Globus pallidus (tissue), 1 donor: ENCODE data around the gene NKAIN2.
"Not testable (repeated sequence)": the region's sequence is repeated elsewhere in the genome, so short reads cannot be mapped to it uniquely, and the experiment has no call there.

Source experiments
- DNase-seq: peaks from one replicate; pipeline ENCODE4 v3.0.0-alpha.2; 2015; ENCODE audit warnings: low spot score

NKAIN2 gene

DNA sequence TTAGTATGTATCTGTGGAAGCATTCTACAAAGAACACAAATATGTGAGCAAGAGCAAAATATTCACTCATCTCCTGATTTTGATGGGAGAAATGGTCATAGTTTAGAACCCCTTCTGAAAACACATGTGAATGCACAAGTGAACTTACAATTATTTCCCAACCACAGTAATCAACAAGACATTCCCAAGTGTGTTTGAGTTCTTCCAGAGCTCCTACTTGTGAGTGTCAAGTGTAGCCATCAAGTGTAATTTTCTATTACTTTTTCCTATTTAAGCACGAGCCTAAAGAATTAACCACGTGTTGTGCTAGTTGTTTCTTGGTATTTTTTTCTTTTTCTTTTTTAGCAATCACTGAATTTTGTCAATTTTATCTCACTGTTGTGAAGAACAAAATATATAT, 402.3 kb downstream of the NKAIN2 start:
- DNase-seq = no peak

DNA sequence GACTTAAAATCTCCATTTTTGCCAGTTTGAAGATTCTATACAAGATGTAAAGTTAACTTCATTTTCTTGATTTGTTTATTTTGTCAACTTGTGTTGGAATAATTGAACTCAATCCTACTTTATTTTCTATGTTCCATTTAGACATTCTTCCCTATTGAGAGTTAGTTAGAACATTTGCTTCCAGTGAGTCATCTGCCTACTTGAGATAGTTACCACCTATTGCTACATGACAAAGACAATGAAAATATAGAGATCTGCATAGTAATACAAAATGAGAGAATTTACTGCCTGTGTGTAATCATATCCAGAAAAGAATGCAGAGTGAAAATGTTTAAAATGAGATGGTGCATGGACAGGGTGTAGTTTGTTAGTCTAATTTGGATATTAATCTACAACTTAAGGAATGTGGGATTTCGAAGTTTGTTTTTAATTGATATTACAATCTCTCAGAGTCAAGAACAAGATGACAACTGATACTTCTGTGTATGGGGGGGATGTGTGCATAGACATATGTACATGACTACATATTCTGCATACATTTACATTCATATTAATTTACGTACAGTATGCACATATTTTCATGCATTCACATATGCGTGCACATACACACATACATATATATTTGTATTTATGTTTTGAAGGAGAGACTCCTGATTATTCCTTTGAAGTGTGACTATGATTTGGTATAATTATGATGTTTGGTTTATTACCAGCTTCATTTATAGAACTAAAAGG, 420.1 kb downstream of the NKAIN2 start:
- no peak for DNase-seq

DNA sequence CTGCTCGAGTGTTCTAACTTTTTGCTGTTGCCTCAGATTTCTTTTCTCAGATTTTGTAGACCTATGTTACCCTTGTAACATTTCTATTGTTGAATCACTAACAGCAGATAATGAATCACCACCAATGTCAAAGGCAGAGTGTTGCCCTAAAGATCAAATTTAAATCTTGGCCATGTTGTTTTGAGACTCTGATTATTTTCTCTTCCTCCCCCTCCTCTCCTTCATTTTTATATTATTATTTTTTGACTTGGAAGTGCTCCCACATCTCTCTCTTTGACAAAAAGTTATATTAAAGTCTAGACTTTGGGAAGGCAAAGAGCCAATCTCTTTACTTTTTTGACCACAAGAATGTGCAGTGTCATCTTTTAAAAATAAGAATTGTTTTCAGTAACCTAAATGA, 422.7 kb downstream of the NKAIN2 start:
- DNase-seq = no peak

DNA sequence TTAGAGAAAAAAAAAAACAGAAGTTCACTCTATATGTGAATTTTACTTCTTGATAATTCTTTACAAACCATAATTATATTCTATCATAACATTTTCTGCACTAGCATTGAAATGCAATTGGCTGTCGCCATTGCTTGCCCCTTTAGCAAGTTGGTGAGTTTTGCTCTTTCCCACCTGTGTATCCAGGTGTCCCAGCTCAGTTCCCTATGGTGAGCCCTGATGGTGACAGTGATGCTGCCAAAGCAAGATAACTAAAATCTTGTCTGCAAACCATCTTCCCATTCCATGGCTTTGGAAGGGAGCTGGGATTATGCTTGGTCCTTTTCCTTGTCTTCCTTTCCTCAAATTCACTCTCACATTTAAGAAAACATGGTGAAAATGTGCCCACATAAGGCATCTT, 429.6 kb downstream of the NKAIN2 start:
- DNase-seq = no peak

DNA sequence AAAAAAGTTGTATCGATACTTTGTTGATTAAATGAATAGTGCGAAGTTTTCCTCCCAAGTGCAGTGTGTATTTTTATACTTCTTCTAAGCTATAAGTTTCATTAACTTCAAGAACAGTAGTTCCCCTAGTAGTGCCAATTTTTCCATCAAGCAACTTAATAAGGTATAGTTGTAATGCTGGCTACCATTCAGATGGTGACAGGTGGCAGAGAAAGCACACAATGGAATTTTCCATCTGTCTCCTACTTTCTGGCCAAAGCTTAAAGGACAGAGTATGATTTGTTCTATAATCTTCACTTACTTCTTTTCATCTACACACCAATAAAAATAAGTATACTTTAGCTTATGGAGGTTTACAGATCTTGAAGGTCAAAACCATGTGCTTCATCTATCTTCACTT, 431.1 kb downstream of the NKAIN2 start:
- DNase-seq = no peak

DNA sequence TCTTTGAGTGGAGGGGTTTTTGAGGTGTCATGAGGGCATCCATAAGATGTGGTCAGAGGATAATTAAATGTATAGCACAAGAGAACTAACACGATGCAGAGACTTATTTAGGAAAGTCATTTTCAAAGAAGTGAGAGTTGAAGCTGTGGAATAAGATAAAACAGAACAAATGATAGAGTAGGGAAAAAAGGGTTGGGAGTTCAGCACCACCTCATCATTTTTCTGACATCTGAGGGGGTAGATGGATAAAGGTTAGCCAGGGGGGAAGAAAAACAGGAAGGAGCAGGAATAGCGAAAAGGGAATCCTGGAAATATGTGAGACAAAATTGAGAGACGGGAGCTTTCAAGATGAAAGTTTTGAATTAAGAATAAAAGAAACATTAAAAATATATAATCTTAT, 434.2 kb downstream of the NKAIN2 start:
- DNase-seq = no peak

DNA sequence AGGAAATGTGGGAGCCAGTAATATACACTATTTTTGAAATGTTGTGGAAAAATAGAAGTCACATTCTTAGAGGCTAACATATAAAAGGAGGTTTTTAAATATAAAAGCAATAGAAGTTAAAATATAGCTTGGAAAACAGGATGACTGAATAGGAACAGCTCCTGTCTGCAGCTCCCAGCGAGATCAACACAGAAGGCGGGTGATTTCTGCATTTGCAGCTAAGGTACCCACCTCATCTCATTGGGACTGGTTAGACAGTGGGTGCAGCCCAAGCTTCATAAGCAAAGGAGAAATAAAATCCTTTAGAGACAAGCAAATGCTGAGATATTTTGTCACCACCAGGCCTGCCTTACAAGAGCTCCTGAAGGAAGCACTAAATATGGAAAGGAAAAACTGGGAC, 434.7 kb downstream of the NKAIN2 start:
- not testable (repeated sequence) for DNase-seq

DNA sequence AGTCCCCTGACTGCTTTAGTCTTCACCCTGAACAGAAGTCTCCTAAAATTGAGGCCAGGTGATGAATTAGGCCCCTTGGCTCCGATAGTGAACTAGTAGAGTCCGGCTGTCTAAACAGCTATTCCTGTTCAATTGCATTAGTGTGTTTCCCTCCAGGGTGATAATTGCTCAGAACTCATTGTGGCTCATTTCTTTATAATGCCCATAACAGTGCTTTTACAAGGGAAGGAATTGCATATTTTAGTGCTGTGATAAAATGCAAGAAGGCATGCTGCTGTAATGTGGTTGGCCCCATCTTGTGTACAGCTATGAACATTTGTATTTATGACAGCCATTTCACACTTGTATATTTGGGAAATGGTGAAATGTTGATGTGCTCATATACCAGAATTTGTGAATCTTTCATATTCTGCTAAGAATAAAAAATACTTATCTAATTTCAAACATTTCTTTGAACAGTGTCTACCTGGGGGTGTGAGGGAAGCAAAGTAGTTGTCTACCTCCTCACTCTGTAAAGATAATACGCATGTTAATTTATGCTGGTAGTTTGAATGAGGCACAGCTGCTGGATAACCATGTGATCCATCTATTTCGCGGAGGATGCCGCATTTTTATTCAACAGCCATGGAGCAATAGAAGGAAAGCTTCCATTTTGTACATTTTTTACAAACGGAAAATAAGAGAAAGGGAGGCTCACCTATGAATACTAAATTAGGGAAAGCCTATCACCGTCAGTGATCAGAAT, 451.4 kb downstream of the NKAIN2 start:
- DNase-seq = no peak

DNA sequence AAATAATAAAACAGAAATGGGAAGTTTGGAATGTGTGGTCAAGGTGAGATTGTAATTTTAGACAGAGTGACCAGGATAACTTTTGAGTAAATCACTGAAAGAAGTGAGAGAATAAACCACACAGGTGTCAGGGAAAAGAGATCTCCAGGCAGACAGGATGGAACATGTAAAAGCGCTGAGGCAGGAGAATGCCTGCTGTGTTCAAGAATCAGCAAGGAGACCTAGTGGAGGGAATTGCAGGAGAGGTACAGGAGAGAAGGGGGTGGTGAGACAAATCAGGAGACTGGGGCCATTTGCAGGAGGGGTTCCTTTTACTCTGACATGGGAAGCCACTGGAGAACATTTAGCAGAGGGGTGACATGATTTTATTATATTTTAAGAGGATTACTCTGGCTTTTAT, 456.7 kb downstream of the NKAIN2 start:
- DNase-seq = no peak

DNA sequence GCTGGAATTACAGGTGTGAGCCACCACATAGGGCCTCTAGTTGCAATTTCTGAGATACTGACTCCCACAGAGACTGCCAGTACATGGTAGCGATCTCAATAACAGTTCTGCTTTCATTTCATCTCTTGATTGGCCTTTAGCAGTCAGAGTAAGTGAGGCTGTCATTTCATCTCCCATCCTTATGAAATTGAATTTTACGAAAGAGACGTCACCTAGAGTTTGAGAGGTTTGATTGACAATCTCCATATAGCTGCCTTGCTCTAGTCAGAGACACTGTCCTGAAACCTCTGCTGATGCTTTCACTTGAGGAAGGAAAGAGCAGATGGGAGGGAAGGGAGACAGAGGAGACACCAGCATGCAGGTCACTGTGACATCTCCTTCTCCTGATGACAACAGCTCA, 466.1 kb downstream of the NKAIN2 start:
- no peak for DNase-seq

DNA sequence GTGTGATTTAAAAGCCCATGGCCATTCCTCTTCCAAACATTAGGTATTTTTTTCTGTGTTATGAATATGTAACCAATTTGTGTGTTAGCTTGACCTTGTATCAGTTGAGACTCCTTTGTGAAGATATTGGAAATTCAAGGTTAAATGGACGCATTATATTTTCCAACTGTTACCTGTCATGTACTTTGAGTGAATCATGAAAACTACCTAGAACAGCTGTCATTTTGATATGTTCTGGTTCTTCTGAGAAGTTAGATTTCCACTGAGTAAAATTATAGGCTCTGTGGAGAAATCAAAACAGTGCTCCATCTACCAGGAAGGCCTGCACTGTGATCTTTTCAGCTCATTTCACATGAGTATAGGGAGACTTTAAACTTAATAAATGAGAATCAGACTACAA, 470.0 kb downstream of the NKAIN2 start:
- no peak for DNase-seq

DNA sequence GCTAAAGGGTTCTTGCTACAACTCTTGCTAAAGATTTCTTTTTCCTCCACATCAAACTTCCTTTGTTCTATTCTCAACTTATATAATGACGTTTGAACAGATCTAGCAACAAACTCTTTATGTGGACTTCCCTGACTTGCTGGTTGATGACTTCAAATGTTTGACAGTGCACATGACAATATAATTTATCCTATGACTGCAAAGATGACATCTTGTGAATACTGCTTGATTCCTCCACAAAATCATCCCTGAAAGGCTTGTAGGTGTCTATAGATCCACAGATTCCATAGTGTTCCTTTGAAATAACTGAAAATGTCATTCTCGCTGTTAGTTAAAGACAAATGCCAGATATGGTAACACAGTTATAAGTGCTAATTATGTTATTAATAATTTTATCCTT, 478.9 kb downstream of the NKAIN2 start:
- no peak for DNase-seq

DNA sequence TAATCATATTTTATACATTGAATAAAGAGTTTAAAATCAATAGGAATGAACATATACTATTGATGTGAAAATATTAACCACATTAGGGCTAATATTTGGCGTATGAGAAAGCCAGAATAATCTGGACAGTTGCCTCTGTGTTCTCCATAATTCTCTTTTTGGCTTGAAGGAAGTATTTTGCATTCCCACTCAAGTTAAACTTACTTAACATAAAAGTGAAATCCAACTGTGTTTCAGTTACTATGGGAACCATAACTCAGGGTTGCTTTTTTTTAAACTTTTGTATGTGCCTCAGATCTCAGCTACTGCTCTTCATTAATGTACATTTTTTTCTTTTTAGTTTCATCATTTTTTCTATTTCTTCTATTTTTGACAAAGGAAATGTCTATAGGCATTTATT, 479.8 kb downstream of the NKAIN2 start:
- no peak for DNase-seq

DNA sequence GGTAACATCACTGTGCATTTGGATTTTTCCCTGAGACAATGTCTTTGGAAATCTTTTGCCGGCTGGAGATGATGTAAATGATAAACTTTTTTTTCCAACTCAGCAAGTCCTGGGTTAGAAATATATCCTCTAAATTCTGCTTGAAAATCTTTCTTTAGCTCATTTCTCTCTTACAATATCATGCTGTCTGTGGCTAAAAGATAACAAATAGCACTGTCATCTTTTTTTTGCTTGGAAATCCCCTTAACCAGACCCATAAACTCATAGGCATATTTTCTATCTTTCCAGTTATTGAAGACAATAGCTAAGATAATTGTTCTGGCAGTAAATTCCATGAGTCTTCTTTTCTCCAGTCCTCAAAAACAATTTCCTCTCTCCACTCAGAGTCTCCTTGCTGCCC, 481.5 kb downstream of the NKAIN2 start:
- DNase-seq = no peak

DNA sequence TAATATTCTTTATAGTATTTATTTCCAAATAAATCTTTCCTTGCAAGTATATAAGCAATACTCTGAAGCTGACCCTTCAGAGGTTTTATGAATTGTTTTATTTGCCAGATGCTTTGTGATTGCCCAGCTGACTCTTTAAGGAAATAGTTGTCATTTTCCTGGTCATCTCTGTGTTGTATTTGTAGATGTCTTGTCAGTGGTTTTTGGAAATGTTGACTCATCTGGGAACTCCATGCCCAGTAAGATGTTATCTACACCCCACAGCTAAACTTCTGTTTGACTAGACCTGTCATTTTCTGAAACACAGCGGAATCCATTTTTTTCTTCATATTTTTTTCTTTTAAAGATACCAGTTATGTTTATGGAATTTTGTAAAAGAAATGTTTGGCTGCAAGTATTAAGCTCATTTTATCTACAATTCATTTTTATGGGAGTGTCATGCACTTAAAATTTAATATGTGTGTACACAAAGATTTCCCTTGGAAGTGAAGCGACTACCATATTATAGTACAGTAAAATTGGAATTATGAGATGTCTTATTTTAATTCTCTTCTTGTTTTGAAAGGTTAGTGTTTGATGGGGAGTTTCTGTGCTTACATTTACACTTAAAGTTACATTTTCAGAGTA, 491.0 kb downstream of the NKAIN2 start:
- no peak for DNase-seq

DNA sequence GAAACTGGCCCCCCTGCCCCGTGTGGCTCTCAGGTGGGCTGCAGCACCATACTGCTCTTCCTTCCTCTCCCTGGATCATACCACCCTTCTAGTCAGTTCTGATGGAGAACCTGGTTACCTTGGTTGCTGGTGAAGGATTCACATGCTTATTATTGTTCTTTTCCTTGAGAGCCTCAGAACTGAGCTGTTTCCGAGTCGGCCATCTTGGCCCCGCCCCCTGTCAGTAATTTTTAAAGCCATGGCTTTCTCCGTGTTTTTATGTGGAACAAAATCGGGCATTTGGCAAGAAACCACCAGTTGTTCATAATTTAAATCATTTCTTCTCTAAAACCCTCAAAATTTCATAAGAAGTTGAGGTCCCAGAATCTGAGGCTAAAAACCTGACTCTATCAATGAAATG, 493.8 kb downstream of the NKAIN2 start:
- no peak for DNase-seq

DNA sequence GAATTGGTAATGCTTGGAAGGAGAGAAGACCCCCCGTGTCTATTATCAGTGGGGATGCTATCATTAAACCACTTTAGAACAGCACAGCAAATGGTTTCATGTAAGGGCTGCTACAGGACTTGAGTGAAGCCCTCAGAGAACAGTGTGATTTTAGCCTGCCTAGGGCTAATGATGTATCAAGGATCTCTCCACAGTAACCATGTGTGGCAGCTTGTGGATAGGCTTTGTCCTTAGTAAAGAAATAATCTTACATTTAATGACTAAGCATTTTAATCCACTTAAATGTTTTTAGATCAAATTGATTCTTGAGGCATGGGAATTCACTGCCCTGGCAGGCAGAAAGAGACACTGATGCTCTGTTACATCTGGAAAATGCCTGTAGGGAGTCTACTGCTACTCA, 495.1 kb downstream of the NKAIN2 start:
- DNase-seq = no peak

DNA sequence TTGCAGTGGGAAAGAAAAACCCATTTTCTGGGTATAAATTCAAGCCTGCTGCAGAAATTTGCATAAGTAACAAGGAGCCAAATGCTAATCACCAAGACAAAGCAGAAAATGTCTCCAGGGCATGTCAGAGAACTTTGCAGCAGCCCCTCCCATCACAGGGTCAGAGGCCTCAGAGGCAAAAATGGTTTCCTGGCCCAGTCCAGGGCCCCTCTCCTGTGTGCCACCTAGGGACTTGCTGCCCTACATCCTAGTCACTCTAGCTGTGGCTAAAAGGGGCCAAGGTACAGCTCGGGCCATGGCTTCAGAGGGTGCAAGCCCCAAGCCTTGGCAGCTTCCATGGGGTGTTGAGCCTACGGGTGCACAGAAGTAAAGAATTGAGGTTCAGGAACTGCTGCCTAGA, 497.2 kb downstream of the NKAIN2 start:
- not testable (repeated sequence) for DNase-seq

DNA sequence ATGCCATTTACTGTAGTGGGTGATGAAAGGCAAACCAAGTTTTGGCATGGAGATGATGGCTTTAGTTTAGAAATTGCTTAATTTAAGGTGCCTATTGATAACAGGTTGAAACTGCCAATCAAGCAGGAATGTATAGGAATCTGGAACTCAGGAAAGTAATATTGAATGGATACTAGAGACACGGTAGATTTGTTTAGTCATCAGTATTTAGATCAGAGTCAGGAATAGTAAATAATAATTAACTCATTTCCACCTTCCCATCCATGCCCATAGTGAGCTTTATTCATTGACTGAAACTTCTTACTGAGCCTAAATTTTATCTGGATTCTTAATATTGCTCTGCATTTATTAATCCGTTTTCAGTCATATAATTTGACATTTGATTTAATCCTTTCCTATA, 500.3 kb downstream of the NKAIN2 start:
- no peak for DNase-seq

DNA sequence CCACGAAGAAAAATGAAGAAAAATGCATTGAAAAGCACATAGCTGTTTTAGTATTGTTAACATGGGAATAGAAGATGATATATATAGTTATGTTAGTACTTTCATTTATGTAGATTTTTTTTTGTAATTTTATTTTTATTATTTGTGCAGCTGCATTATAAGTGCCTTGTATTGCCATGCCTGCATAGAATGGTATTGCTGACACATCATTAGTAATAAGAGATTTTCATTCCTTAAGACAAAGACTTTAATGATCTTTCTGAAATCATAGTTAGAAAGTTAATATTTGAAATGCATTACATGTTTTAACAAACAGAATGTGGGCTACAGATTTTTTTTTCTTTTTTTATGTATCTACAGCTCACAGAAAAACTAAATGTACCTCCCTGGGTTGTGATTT, 506.5 kb downstream of the NKAIN2 start:
- DNase-seq = no peak

DNA sequence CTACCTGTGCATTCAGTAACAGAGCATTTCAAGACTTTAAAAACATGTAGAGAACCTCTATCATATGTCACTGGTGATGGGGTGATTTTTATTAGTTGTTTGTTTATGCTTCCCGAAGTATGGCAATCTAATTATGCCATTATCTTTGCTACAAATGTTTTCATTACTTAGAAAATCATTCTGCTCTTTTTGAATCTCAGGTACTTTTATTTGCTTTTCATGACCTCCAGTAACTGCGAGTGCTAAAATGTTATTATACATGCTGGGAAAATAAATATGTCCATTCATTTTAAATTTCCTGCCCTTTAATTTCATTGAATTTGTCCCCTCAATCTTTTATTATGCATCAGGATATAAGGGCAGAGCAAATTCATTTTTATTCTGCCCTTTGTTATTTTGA, 515.7 kb downstream of the NKAIN2 start:
- no peak for DNase-seq

DNA sequence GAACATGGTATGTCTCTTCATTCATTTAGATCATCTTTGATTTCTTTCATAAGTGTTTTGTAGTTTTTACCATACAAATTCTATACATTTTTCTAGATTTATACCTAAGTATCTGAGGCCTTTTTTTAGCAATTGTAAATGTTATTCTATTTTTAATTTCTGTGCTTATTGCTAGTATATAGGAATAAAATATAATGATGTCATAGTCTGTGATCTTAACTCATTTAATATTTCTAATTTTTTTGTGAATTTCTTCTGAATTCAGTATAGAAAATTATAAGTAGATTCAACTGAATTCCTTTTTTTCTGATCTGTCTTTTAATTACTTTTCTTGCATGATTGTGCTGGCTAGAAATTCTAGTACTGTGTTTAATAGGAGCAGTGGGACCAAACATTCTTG, 520.6 kb downstream of the NKAIN2 start:
- DNase-seq = no peak

DNA sequence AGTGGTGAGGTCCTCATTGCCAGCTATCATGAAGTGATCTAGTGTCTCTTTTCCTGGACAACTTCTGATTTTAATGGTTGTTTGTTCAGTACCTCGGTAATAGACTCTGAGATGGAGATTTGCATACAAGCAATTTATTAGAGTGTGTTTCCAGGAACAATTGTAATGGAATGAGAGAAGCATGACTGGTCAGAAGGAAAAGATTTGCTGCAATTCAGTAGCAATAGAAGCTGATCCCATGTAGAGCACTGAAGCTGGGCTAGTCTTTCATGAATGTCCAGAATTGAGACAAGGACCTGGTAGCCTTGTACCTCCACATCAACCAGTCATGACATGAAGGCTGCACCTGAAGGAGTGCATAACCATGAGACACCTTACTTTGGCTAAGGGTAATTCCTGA, 526.5 kb downstream of the NKAIN2 start:
- no peak for DNase-seq
